ENCODE data around the gene HDAC4. TPM values are rescaled to one million over a fixed set of nuclear protein-coding genes. Genes with fewer than 3 reads are reported as not detected.

Gene HDAC4
- total and polyA plus RNA-seq, 4 donors = 6.8 to 75.5 (median 30.2) TPM

DNA sequence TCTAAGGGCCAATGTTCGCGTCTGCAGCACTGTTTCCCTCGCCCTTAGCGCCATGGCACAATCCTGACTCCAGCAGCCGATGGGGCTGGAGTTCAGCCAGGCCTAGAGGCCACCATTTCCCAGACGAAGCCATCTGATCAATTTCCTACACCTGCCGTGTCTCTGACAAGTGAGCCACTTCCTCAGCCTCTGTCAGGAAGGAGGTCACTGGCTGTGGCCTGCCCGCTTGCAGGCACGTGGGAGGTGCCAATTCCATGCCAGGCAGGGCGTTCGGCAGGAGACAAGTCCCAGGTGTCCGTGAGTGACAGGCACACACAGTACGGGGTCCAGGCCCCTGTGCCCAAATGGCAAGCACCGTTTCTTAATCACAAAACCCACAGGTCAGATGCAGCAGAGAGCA lies 318.4 kb downstream of the HDAC4 start:
- Histone ChIP-seq H3K36me3 (ENCODE audit: control insufficient read depth in 1 of 2, insufficient read depth in 2 of 2, low read length in 1 of 2) (no peaks in the 10 kb centered on the region), H3K9me3 (ENCODE audit: control insufficient read depth, low read length) (no peaks in the 10 kb centered on the region), H3K4me3 (ENCODE audit: low read length in 2 of 2) (no peak overlapping the region), H3K27ac (ENCODE audit: low read depth in 1 of 2, low read length in 2 of 2) (no peak overlapping the region), H3K27me3 (ENCODE audit: control insufficient read depth in 1 of 2, insufficient read depth in 2 of 2, low read length in 1 of 2) (no peaks in the 10 kb centered on the region), H3K4me1 (ENCODE audit: control insufficient read depth in 1 of 2, insufficient read depth in 2 of 2, low read length in 2 of 2) (no peaks in the 10 kb centered on the region)
- intact Hi-C loops (cut with DNase I) = no loop called here
- ATAC-seq (ENCODE audit: low FRiP score) (no peak), DNase-seq (no peak)
- 88 to 89% methylated on average over 14 of the region's 14 CpGs for WGBS, 2 donors

DNA sequence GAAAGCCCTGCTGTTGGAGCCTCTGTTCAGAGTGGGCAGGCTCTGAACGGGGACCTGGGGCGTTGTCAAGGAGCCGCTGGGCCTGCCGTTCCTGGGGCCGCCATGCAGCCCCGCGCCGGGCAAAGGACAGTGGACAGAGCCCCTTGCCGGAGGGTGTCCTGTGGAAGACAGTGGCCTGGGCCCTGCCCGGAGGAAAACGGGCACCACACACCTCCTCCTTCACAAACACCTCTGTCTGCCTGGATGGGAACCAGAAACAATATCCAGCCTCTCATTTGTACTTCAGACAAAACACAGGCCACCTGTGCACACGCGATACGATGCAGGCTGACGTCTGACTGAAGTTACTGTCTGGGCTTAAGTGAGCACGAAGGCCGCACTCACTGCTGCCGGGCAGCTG lies 319.2 kb downstream of the HDAC4 start:
- H3K4me3 ChIP-seq (ENCODE audit: low read length in 2 of 2) = no peak overlapping the region
- intact Hi-C loops (cut with DNase I) = no loop called here
- H3K4me1 ChIP-seq (ENCODE audit: control insufficient read depth in 1 of 2, insufficient read depth in 2 of 2, low read length in 2 of 2) = no peaks in the 10 kb centered on the region
- WGBS, 2 donors = 81 to 89% methylated on average over 18 of the region's 18 CpGs
- H3K36me3 ChIP-seq (ENCODE audit: control insufficient read depth in 1 of 2, insufficient read depth in 2 of 2, low read length in 1 of 2) = no peaks in the 10 kb centered on the region
- no peak overlapping the region for H3K27ac ChIP-seq (ENCODE audit: low read depth in 1 of 2, low read length in 2 of 2)
- H3K9me3 ChIP-seq (ENCODE audit: control insufficient read depth, low read length) = no peaks in the 10 kb centered on the region
- H3K27me3 ChIP-seq (ENCODE audit: control insufficient read depth in 1 of 2, insufficient read depth in 2 of 2, low read length in 1 of 2) = no peaks in the 10 kb centered on the region
- DNase-seq = no peak
- no peak for ATAC-seq (ENCODE audit: low FRiP score)

DNA sequence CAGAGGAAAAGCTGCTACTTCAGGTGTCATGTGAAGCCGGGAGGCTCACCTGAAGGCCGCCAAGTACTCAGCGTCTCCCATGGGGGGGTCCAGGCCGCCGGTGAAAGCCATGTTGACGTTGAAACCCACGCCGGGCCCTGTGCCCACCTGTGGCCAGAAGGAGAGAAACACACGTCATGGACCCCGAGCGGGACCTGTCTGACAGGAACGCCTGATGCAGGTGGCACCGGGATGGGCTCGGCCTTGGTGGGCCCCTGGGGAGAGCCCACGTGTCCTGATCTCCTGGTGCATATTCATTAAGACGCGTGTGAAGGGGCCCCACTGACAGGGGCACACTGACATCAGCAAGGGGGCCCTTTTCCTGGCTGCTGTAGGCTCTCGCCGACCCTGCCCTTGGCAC lies 319.8 kb downstream of the HDAC4 start:
- Histone ChIP-seq H3K27ac (ENCODE audit: low read depth in 1 of 2, low read length in 2 of 2) (no peak overlapping the region), H3K9me3 (ENCODE audit: control insufficient read depth, low read length) (no peaks in the 10 kb centered on the region), H3K4me3 (ENCODE audit: low read length in 2 of 2) (no peak overlapping the region), H3K4me1 (ENCODE audit: control insufficient read depth in 1 of 2, insufficient read depth in 2 of 2, low read length in 2 of 2) (no peaks in the 10 kb centered on the region), H3K36me3 (ENCODE audit: control insufficient read depth in 1 of 2, insufficient read depth in 2 of 2, low read length in 1 of 2) (no peaks in the 10 kb centered on the region), H3K27me3 (ENCODE audit: control insufficient read depth in 1 of 2, insufficient read depth in 2 of 2, low read length in 1 of 2) (no peaks in the 10 kb centered on the region)
- no peak for DNase-seq
- 94% methylated on average over 19 of the region's 19 CpGs for WGBS, 2 donors
- no peak for ATAC-seq (ENCODE audit: low FRiP score)
- intact Hi-C loops (cut with DNase I) = no loop called here

DNA sequence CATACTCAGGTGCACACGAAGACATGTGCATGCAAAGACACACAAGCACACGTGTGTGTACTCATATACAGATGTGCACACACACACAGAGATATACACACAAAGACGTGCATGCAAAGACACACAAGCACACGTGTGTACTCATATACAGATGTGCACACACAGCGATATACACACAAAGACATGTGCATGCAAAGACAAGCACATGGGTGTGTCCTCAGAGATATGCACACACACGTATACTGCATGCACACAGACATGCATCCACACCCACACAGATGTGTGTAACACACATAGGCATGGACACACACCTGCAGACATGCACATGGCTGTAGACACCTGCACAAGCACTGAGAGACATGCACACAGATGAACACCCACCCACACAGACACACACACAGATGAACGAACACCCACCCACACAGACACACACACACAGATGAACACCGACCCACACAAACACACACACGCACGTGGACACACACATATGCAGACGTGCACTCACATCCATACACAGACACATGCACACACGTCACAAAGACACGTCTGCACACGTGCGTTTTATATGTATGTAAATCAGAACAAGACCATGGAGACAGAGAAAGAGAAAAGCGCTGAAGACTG lies 321.0 kb downstream of the HDAC4 start:
- no peak overlapping the region for H3K4me3 ChIP-seq (ENCODE audit: low read length in 2 of 2)
- no peaks in the 10 kb centered on the region for H3K27me3 ChIP-seq (ENCODE audit: control insufficient read depth in 1 of 2, insufficient read depth in 2 of 2, low read length in 1 of 2)
- H3K4me1 ChIP-seq (ENCODE audit: control insufficient read depth in 1 of 2, insufficient read depth in 2 of 2, low read length in 2 of 2) = no peaks in the 10 kb centered on the region
- DNase-seq = no peak
- 87 to 94% methylated on average over 16 of the region's 16 CpGs for WGBS, 2 donors
- H3K27ac ChIP-seq (ENCODE audit: low read depth in 1 of 2, low read length in 2 of 2) = no peak overlapping the region
- H3K36me3 ChIP-seq (ENCODE audit: control insufficient read depth in 1 of 2, insufficient read depth in 2 of 2, low read length in 1 of 2) = no peaks in the 10 kb centered on the region
- no peaks in the 10 kb centered on the region for H3K9me3 ChIP-seq (ENCODE audit: control insufficient read depth, low read length)
- no peak for ATAC-seq (ENCODE audit: low FRiP score)
- intact Hi-C loops (cut with DNase I) = no loop called here

DNA sequence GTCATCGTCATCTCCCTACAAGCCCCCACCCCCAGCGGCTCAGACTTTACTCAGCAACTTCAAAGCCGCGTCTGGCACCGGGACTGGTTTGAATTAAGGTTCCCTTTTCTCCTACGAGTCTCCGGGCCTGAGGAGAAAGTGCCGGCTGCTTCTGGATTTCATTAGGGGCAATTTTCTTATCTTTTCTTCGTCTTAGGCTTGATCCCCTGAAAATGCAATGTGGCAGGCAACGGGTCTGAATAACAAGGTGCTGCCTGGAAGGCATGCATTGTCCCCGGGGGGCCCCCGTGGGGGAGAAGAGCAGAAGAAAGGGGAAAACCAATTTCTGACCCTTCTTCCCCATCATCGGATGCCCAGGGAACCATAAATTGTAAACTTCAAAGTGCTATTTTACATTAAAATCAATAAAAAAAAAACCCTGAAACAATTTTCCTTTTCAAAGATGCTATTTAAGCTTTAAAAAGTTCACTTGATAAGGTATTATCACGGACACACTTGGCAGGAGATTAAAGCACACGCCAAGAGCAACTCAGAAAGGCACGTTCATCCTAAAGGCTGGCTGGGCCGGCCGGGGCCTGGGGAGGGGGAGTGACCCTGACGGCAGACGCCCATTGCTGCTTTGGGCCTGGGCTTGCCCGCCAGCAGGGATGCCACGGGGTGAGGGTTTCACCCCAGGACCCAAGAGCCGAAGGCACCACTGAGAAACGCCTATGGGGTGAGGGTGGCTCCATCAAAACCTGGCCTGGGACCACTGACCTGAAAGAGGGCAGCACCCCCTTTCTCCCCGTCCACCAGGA lies 322.5 kb downstream of the HDAC4 start:
- Histone ChIP-seq H3K9me3 (ENCODE audit: control insufficient read depth, low read length) (no peaks in the 10 kb centered on the region), H3K36me3 (ENCODE audit: control insufficient read depth in 1 of 2, insufficient read depth in 2 of 2, low read length in 1 of 2) (no peaks in the 10 kb centered on the region), H3K27me3 (ENCODE audit: control insufficient read depth in 1 of 2, insufficient read depth in 2 of 2, low read length in 1 of 2) (no peaks in the 10 kb centered on the region), H3K27ac (ENCODE audit: low read depth in 1 of 2, low read length in 2 of 2) (no peak overlapping the region), H3K4me1 (ENCODE audit: control insufficient read depth in 1 of 2, insufficient read depth in 2 of 2, low read length in 2 of 2) (no peaks in the 10 kb centered on the region), H3K4me3 (ENCODE audit: low read length in 2 of 2) (no peak overlapping the region)
- 91 to 93% methylated on average over 25 of the region's 25 CpGs for WGBS, 2 donors
- intact Hi-C loops (cut with DNase I) = no loop called here
- ATAC-seq (ENCODE audit: low FRiP score) (no peak), DNase-seq (no peak)

GRCh38 chr2:239077260-239077659 lies 323.6 kb downstream of the HDAC4 start:
- no peak overlapping the region for H3K4me3 ChIP-seq (ENCODE audit: low read length in 2 of 2)
- no peak overlapping the region for H3K27ac ChIP-seq (ENCODE audit: low read depth in 1 of 2, low read length in 2 of 2)
- 97% methylated on average over 15 of the region's 15 CpGs for WGBS, 2 donors
- intact Hi-C loops (cut with DNase I) = no loop called here
- ATAC-seq (ENCODE audit: low FRiP score) = no peak
- DNase-seq = no peak
- no peaks in the 10 kb centered on the region for H3K9me3 ChIP-seq (ENCODE audit: control insufficient read depth, low read length)
- H3K27me3 ChIP-seq (ENCODE audit: control insufficient read depth in 1 of 2, insufficient read depth in 2 of 2, low read length in 1 of 2) = no peaks in the 10 kb centered on the region
- H3K4me1 ChIP-seq (ENCODE audit: control insufficient read depth in 1 of 2, insufficient read depth in 2 of 2, low read length in 2 of 2) = no peaks in the 10 kb centered on the region
- no peaks in the 10 kb centered on the region for H3K36me3 ChIP-seq (ENCODE audit: control insufficient read depth in 1 of 2, insufficient read depth in 2 of 2, low read length in 1 of 2)

GRCh38 chr2:239075918-239076758 lies 324.7 kb downstream of the HDAC4 start:
- H3K27ac ChIP-seq (ENCODE audit: low read depth in 1 of 2, low read length in 2 of 2) = no peak overlapping the region
- H3K36me3 ChIP-seq (ENCODE audit: control insufficient read depth in 1 of 2, insufficient read depth in 2 of 2, low read length in 1 of 2) = peaks cover 0 to 4% of the 10 kb centered on the region in 2 donors
- no peaks in the 10 kb centered on the region for H3K9me3 ChIP-seq (ENCODE audit: control insufficient read depth, low read length)
- 43 to 51% methylated on average over 27 of the region's 27 CpGs for WGBS, 2 donors
- DNase-seq (peak; percentile 72 to 83), ATAC-seq (ENCODE audit: low FRiP score) (peak; percentile 54)
- no peaks in the 10 kb centered on the region for H3K27me3 ChIP-seq (ENCODE audit: control insufficient read depth in 1 of 2, insufficient read depth in 2 of 2, low read length in 1 of 2)
- intact Hi-C loops (cut with DNase I) = no loop called here
- no peaks in the 10 kb centered on the region for H3K4me1 ChIP-seq (ENCODE audit: control insufficient read depth in 1 of 2, insufficient read depth in 2 of 2, low read length in 2 of 2)
- H3K4me3 ChIP-seq (ENCODE audit: low read length in 2 of 2) = no peak overlapping the region

DNA sequence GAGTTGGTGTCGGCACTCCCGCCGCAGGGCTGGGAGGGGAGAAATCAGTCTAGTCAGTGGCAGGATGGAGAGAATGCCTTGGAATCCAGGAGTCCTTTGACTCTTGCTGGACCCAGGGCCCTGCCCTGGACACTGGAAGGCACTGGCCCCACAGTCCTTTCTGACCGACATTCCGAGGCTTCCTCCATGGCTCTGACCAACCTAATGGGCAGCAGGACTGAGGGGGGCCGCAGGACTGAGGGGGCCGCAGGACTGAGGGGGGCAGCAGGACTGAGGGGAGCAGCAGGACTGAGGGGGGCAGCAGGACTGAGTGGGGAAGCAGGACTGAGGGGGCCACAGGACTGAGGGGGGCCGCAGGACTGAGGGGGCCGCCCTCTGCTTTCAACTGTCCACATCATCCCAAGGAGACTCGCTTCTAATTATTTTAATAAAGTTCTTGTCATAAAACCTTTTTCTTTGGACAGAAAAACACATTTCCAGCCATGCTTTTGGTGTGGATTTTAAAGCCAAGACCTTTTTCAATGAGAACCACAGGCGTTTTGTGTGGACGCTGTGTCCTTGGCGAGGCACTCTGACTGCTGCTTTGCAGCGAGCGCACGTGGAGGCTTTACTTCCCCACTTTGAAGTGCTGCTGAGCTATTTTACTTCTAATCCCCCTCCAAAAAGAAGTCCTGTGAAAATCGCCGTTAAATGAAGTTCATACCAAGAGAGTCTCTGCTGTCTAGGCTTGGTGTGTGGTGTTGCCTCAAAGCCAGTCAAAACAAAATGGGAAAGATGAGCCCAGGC lies 326.9 kb downstream of the HDAC4 start:
- peaks cover 0 to 4% of the 10 kb centered on the region in 2 donors for H3K36me3 ChIP-seq (ENCODE audit: control insufficient read depth in 1 of 2, insufficient read depth in 2 of 2, low read length in 1 of 2)
- 96 to 98% methylated on average over 18 of the region's 18 CpGs for WGBS, 2 donors
- H3K9me3 ChIP-seq (ENCODE audit: control insufficient read depth, low read length) = no peaks in the 10 kb centered on the region
- no peak overlapping the region for H3K27ac ChIP-seq (ENCODE audit: low read depth in 1 of 2, low read length in 2 of 2)
- intact Hi-C loops (cut with DNase I) = no loop called here
- no peak for DNase-seq
- no peak for ATAC-seq (ENCODE audit: low FRiP score)
- no peaks in the 10 kb centered on the region for H3K27me3 ChIP-seq (ENCODE audit: control insufficient read depth in 1 of 2, insufficient read depth in 2 of 2, low read length in 1 of 2)
- H3K4me1 ChIP-seq (ENCODE audit: control insufficient read depth in 1 of 2, insufficient read depth in 2 of 2, low read length in 2 of 2) = no peaks in the 10 kb centered on the region
- no peak overlapping the region for H3K4me3 ChIP-seq (ENCODE audit: low read length in 2 of 2)
